ENCODE measurements around the gene SMIM5. TPM values are rescaled to one million over a fixed set of nuclear protein-coding genes. Genes with fewer than 3 reads are reported as not detected.

Gene SMIM5
- total and polyA plus RNA-seq, 4 donors: 0.05 to 2.1 (median 0.71) TPM

DNA sequence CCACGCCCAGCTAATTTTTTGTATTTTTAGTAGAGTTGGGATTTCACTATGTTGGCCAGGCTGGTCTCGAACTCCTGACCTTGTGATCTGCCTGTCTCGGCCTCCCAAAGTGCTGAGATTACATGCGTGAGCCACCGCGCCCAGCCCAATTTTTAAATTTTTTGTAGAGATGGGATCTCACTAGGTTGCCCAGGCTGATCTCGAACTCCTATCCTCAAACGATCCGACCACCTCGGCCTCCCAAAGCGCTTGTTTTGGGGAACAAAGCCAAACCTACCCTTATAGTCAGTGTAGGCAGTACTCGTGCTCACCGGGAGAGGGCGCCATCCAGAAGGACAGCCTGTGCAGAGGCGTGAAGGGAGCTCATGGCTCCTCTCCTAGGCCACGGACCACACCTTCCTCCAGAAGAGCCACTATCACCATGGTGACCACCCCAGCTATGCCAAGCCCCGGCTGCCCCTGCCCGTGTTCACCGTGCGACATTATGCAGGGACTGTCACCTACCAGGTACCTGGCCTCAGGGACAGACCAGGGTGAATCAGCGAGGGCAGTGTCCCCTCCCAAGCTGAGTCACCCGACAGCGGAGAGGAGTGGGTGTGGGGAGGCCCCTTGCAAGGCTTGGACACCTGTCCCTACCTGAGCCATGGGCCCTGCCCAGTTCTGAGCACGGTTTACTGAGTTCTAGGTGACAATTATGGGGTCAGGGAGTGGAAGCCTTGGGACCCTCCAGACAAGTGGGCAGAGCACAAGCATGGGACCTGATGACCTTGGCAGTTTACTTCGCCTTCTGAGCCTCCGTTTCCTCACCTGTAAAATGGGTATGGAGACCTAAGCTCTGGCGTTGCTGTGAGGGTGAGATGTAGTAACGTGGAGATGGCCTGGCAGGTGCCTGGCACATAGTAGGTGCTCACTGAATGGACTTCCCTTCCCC, 31.9 kb upstream of the SMIM5 start:
- no peak overlapping the region for H3K4me3 ChIP-seq (ENCODE audit: low read length in 2 of 2)
- intact Hi-C loops (cut with DNase I): no loop called here
- H3K36me3 ChIP-seq (ENCODE audit: control insufficient read depth in 1 of 2, insufficient read depth in 2 of 2, low read length in 1 of 2): no peaks in the 10 kb centered on the region
- peak; percentile 35 for ATAC-seq (ENCODE audit: low FRiP score)
- no peaks in the 10 kb centered on the region for H3K9me3 ChIP-seq (ENCODE audit: control insufficient read depth, low read length)
- no peak for DNase-seq
- H3K27ac ChIP-seq (ENCODE audit: low read depth in 1 of 2, low read length in 2 of 2): no peak overlapping the region
- 57 to 58% methylated on average over 28 of the region's 28 CpGs for WGBS, 2 donors
- no peaks in the 10 kb centered on the region for H3K27me3 ChIP-seq (ENCODE audit: control insufficient read depth in 1 of 2, insufficient read depth in 2 of 2, low read length in 1 of 2)
- no peaks in the 10 kb centered on the region for H3K4me1 ChIP-seq (ENCODE audit: control insufficient read depth in 1 of 2, insufficient read depth in 2 of 2, low read length in 2 of 2)

- no peak for DNase-seq
- H3K36me3 ChIP-seq (ENCODE audit: control insufficient read depth in 1 of 2, insufficient read depth in 2 of 2, low read length in 1 of 2): no peaks in the 10 kb centered on the region
- H3K4me3 ChIP-seq (ENCODE audit: low read length in 2 of 2): no peak overlapping the region
- H3K27ac ChIP-seq (ENCODE audit: low read depth in 1 of 2, low read length in 2 of 2): no peak overlapping the region
- H3K27me3 ChIP-seq (ENCODE audit: control insufficient read depth in 1 of 2, insufficient read depth in 2 of 2, low read length in 1 of 2): no peaks in the 10 kb centered on the region
- H3K4me1 ChIP-seq (ENCODE audit: control insufficient read depth in 1 of 2, insufficient read depth in 2 of 2, low read length in 2 of 2): no peaks in the 10 kb centered on the region
- 82 to 86% methylated on average over 11 to 12 of the region's 12 CpGs for WGBS, 2 donors
- peak; percentile 10 for ATAC-seq (ENCODE audit: low FRiP score)
- intact Hi-C loops (cut with DNase I): no loop called here
- H3K9me3 ChIP-seq (ENCODE audit: control insufficient read depth, low read length): no peaks in the 10 kb centered on the region
Observed at GRCh38 chr17:75602644-75603043, 30.6 kb upstream of the SMIM5 start.

DNA sequence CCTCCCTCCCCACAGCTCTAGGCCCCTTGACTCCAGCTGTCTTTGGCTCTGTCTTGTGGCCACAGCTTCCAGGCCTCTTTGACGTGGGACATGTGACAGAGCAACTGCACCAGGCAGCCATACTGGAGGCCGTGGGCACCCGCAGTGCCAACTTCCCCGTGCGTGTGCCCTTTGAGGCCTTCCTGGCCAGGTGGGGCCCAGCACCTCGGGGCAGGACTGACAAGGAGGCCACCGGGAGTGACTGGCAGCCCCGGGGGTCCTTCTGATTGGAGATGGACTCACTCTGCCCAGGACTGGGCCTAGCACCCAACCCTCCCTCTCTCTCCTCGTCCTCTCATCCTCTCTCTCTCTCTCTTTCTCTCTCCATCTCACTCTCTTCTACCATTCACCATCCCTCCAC, 30.1 kb upstream of the SMIM5 start:
- Histone ChIP-seq H3K4me1 (ENCODE audit: control insufficient read depth in 1 of 2, insufficient read depth in 2 of 2, low read length in 2 of 2) (no peaks in the 10 kb centered on the region), H3K9me3 (ENCODE audit: control insufficient read depth, low read length) (no peaks in the 10 kb centered on the region), H3K27ac (ENCODE audit: low read depth in 1 of 2, low read length in 2 of 2) (no peak overlapping the region), H3K4me3 (ENCODE audit: low read length in 2 of 2) (no peak overlapping the region), H3K27me3 (ENCODE audit: control insufficient read depth in 1 of 2, insufficient read depth in 2 of 2, low read length in 1 of 2) (no peaks in the 10 kb centered on the region), H3K36me3 (ENCODE audit: control insufficient read depth in 1 of 2, insufficient read depth in 2 of 2, low read length in 1 of 2) (no peaks in the 10 kb centered on the region)
- WGBS, 2 donors: 81% methylated on average over 9 of the region's 9 CpGs
- intact Hi-C loops (cut with DNase I): no loop called here
- DNase-seq: no peak
- peak; percentile 11 for ATAC-seq (ENCODE audit: low FRiP score)

GRCh38 chr17:75604034-75604695, 29.1 kb upstream of the SMIM5 start:
- H3K4me1 ChIP-seq (ENCODE audit: control insufficient read depth in 1 of 2, insufficient read depth in 2 of 2, low read length in 2 of 2): no peaks in the 10 kb centered on the region
- H3K27ac ChIP-seq (ENCODE audit: low read depth in 1 of 2, low read length in 2 of 2): no peak overlapping the region
- ATAC-seq (ENCODE audit: low FRiP score): no peak
- H3K4me3 ChIP-seq (ENCODE audit: low read length in 2 of 2): no peak overlapping the region
- DNase-seq: no peak
- H3K27me3 ChIP-seq (ENCODE audit: control insufficient read depth in 1 of 2, insufficient read depth in 2 of 2, low read length in 1 of 2): no peaks in the 10 kb centered on the region
- intact Hi-C loops (cut with DNase I): no loop called here
- H3K9me3 ChIP-seq (ENCODE audit: control insufficient read depth, low read length): no peaks in the 10 kb centered on the region
- H3K36me3 ChIP-seq (ENCODE audit: control insufficient read depth in 1 of 2, insufficient read depth in 2 of 2, low read length in 1 of 2): no peaks in the 10 kb centered on the region
- WGBS, 2 donors: 77 to 80% methylated on average over 11 to 12 of the region's 12 CpGs

GRCh38 chr17:75605790-75606189, 27.4 kb upstream of the SMIM5 start:
- WGBS, 2 donors: 85 to 86% methylated on average over 16 of the region's 16 CpGs
- Histone ChIP-seq H3K9me3 (ENCODE audit: control insufficient read depth, low read length) (no peaks in the 10 kb centered on the region), H3K4me1 (ENCODE audit: control insufficient read depth in 1 of 2, insufficient read depth in 2 of 2, low read length in 2 of 2) (no peaks in the 10 kb centered on the region), H3K27me3 (ENCODE audit: control insufficient read depth in 1 of 2, insufficient read depth in 2 of 2, low read length in 1 of 2) (no peaks in the 10 kb centered on the region), H3K36me3 (ENCODE audit: control insufficient read depth in 1 of 2, insufficient read depth in 2 of 2, low read length in 1 of 2) (no peaks in the 10 kb centered on the region), H3K4me3 (ENCODE audit: low read length in 2 of 2) (no peak overlapping the region), H3K27ac (ENCODE audit: low read depth in 1 of 2, low read length in 2 of 2) (no peak overlapping the region)
- intact Hi-C loops (cut with DNase I): no loop called here
- ATAC-seq (ENCODE audit: low FRiP score): no peak
- DNase-seq: no peak

- no peaks in the 10 kb centered on the region for H3K4me1 ChIP-seq (ENCODE audit: control insufficient read depth in 1 of 2, insufficient read depth in 2 of 2, low read length in 2 of 2)
- ATAC-seq (ENCODE audit: low FRiP score) (no peak), DNase-seq (no peak)
- H3K27ac ChIP-seq (ENCODE audit: low read depth in 1 of 2, low read length in 2 of 2): no peak overlapping the region
- intact Hi-C loops (cut with DNase I): no loop called here
- 86 to 89% methylated on average over 5 of the region's 5 CpGs for WGBS, 2 donors
- no peak overlapping the region for H3K4me3 ChIP-seq (ENCODE audit: low read length in 2 of 2)
- H3K27me3 ChIP-seq (ENCODE audit: control insufficient read depth in 1 of 2, insufficient read depth in 2 of 2, low read length in 1 of 2): no peaks in the 10 kb centered on the region
- H3K9me3 ChIP-seq (ENCODE audit: control insufficient read depth, low read length): no peaks in the 10 kb centered on the region
- H3K36me3 ChIP-seq (ENCODE audit: control insufficient read depth in 1 of 2, insufficient read depth in 2 of 2, low read length in 1 of 2): no peaks in the 10 kb centered on the region
Observed at GRCh38 chr17:75607086-75607485, 26.1 kb upstream of the SMIM5 start.

- Histone ChIP-seq H3K36me3 (ENCODE audit: control insufficient read depth in 1 of 2, insufficient read depth in 2 of 2, low read length in 1 of 2) (no peaks in the 10 kb centered on the region), H3K4me3 (ENCODE audit: low read length in 2 of 2) (no peak overlapping the region), H3K4me1 (ENCODE audit: control insufficient read depth in 1 of 2, insufficient read depth in 2 of 2, low read length in 2 of 2) (no peaks in the 10 kb centered on the region), H3K9me3 (ENCODE audit: control insufficient read depth, low read length) (no peaks in the 10 kb centered on the region), H3K27me3 (ENCODE audit: control insufficient read depth in 1 of 2, insufficient read depth in 2 of 2, low read length in 1 of 2) (no peaks in the 10 kb centered on the region), H3K27ac (ENCODE audit: low read depth in 1 of 2, low read length in 2 of 2) (no peak overlapping the region)
- WGBS, 2 donors: 86 to 88% methylated on average over 23 to 25 of the region's 25 CpGs
- no peak for DNase-seq
- ATAC-seq (ENCODE audit: low FRiP score): no peak
- intact Hi-C loops (cut with DNase I): no loop called here
Observed at GRCh38 chr17:75610103-75610984, 22.9 kb upstream of the SMIM5 start.

DNA sequence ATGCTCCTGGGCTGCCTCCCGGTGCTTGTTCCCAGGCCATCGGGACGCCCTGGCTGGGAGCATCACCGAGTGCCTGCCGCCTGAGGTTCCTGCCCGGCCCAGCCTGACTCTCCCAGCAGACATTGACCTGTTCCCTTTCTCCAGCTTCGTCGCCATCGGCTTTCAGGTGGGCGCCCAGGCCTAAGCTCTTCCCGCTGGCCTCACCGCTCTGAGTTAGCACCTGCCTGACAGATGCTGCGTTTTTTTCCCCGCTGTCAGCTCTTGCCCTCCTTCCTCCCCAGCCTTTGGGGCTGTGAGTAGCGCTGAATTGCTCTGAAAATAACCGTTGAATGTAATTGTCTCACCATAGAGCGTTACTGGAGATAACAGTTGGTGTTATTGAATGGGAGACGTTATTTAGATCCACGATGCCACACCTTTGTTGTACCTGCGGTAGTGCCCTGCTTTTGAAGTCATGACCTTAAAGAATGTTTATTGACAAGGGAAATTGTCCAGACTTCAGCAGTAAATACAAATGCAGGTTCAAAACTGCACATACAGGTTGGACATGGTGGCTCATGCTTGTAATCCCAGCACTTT, 21.3 kb upstream of the SMIM5 start:
- 89 to 92% methylated on average over 20 of the region's 20 CpGs for WGBS, 2 donors
- no peaks in the 10 kb centered on the region for H3K36me3 ChIP-seq (ENCODE audit: control insufficient read depth in 1 of 2, insufficient read depth in 2 of 2, low read length in 1 of 2)

More for the DNA sequence above, 21.3 kb upstream of the SMIM5 start:
- Histone ChIP-seq H3K9me3 (ENCODE audit: control insufficient read depth, low read length) (no peaks in the 10 kb centered on the region), H3K4me1 (ENCODE audit: control insufficient read depth in 1 of 2, insufficient read depth in 2 of 2, low read length in 2 of 2) (no peaks in the 10 kb centered on the region), H3K4me3 (ENCODE audit: low read length in 2 of 2) (no peak overlapping the region), H3K27ac (ENCODE audit: low read depth in 1 of 2, low read length in 2 of 2) (no peak overlapping the region), H3K27me3 (ENCODE audit: control insufficient read depth in 1 of 2, insufficient read depth in 2 of 2, low read length in 1 of 2) (no peaks in the 10 kb centered on the region)
- DNase-seq (no peak), ATAC-seq (ENCODE audit: low FRiP score) (no peak)
- intact Hi-C loops (cut with DNase I): no loop called here
